Measurements from ENCODE around the gene LIMS2. TPM values are rescaled to one million over a fixed set of nuclear protein-coding genes. Genes with fewer than 3 reads are reported as not detected.

The LIMS2 gene
- total RNA-seq, 4 donors from 2014 or later = 86.1 to 111 (median 98.1) TPM

DNA sequence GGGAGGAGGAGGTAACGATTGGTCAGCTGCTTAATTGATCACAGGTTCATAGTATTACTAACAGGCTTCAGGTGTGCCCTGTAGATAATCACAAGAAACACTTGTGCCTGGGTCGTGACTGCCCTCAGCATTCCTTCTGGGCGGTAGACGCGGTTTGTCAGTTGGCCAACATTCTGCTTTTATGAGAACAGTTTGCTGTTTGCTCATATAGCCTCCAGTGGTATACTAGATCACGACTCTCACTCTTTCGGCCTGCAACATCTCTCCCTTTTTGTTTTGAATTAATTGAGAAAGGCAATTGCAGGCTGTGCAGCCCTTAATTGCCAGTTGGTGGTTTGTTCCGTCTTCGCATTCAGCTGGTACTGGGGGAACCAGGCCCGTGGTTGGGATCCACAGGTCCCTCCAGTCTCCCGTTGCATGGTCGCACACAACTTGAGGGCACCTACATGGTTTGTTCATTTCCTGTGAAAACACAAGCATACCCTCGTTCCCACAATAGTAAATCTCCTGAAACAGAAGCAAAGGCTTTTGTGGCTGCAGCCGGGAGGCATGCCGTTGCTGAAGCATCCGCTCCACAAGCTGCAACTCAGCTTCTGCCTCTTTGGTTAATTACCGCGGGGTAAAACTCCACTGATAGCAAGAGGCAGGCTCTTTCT is 59.7 kb downstream of the LIMS2 start:
- Histone ChIP-seq H3K36me3 (no peaks in the 10 kb centered on the region), H3K4me3 (no peak overlapping the region), H3K4me1 (no peaks in the 10 kb centered on the region), H3K27ac (no peak overlapping the region), H3K27me3 (no peaks in the 10 kb centered on the region), H3K9me3 (peaks cover 0 to 37% (median 0%) of the 10 kb centered on the region in 4 donors)
- DNase-seq (ENCODE audit: low spot score in 2 of 2) = no peak
- TF ChIP-seq, protein P1, sequence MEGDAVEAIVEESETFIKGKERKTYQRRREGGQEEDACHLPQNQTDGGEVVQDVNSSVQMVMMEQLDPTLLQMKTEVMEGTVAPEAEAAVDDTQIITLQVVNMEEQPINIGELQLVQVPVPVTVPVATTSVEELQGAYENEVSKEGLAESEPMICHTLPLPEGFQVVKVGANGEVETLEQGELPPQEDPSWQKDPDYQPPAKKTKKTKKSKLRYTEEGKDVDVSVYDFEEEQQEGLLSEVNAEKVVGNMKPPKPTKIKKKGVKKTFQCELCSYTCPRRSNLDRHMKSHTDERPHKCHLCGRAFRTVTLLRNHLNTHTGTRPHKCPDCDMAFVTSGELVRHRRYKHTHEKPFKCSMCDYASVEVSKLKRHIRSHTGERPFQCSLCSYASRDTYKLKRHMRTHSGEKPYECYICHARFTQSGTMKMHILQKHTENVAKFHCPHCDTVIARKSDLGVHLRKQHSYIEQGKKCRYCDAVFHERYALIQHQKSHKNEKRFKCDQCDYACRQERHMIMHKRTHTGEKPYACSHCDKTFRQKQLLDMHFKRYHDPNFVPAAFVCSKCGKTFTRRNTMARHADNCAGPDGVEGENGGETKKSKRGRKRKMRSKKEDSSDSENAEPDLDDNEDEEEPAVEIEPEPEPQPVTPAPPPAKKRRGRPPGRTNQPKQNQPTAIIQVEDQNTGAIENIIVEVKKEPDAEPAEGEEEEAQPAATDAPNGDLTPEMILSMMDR (IDR thresholded peaks at IDR 0.05) = no peak
- TF ChIP-seq POLR2A (IDR thresholded peaks at IDR 0.05) (no peak), EP300 (IDR thresholded peaks at IDR 0.05) (no peak)
- 58 to 61% methylated on average over 18 of the region's 18 CpGs for WGBS, 2 donors

DNA sequence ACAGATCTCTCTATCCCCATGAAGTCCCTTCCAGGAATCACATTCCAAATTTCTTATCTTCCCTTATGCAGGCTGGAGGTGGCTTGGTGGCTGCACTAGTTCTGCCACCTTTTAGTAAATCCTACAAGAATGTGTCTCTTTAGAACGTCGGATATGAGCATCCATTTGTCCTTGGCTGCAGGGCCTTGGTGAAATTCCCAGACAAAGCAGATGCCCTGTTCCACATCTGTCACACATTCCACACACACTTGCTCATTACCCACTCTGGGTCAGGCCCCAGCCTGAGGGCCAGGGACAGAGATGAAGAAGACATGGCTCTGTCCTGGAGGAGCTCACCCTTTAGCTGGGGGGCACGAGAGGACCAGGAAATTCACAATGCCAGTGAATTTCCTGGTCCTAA is 60.6 kb downstream of the LIMS2 start:
- DNase-seq (ENCODE audit: low spot score in 2 of 2) = peak in 1 of 2 donors; percentile 0
- no peaks in the 10 kb centered on the region for H3K4me1 ChIP-seq
- H3K9me3 ChIP-seq = peaks cover 0 to 41% (median 0%) of the 10 kb centered on the region in 4 donors
- no peak overlapping the region for H3K4me3 ChIP-seq
- H3K27ac ChIP-seq = no peak overlapping the region
- no peak for TF ChIP-seq POLR2A (IDR thresholded peaks at IDR 0.05)
- no peak for TF ChIP-seq EP300 (IDR thresholded peaks at IDR 0.05)
- H3K27me3 ChIP-seq = no peaks in the 10 kb centered on the region
- whole genome bisulfite sequencing, 2 donors = 68 to 69% methylated on average over 3 of the region's 3 CpGs
- H3K36me3 ChIP-seq = no peaks in the 10 kb centered on the region

DNA sequence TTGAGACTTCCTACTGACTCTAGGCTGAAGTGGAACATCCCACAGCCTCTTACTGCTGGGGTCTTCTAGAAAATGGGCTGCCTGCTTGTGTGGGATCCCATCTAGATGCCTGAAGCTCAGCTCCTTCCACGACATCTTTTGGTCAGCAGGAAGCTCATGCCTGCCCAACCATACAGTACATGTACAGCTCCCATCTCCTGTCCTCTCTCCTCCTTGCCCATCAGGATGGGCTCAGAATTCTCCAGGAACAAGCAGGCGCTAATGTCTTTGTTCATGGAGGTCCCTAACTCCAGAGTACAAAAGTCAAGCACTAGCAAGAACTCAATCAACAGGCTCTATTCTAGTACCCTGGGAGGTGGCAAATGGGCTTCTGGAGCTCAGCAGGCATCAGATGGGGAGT is 61.1 kb downstream of the LIMS2 start:
- whole genome bisulfite sequencing, 2 donors = 88 to 100% methylated on average over 2 of the region's 2 CpGs
- DNase-seq (ENCODE audit: low spot score in 2 of 2) = no peak
- Histone ChIP-seq H3K27ac (no peak overlapping the region), H3K36me3 (no peaks in the 10 kb centered on the region), H3K27me3 (no peaks in the 10 kb centered on the region), H3K4me3 (no peak overlapping the region), H3K9me3 (peaks cover 0 to 41% (median 0%) of the 10 kb centered on the region in 4 donors), H3K4me1 (no peaks in the 10 kb centered on the region)
- no peak for TF ChIP-seq EP300 (IDR thresholded peaks at IDR 0.05)
- TF ChIP-seq POLR2A (IDR thresholded peaks at IDR 0.05) = no peak
- TF ChIP-seq, protein P1 (IDR thresholded peaks at IDR 0.05) = no peak

DNA sequence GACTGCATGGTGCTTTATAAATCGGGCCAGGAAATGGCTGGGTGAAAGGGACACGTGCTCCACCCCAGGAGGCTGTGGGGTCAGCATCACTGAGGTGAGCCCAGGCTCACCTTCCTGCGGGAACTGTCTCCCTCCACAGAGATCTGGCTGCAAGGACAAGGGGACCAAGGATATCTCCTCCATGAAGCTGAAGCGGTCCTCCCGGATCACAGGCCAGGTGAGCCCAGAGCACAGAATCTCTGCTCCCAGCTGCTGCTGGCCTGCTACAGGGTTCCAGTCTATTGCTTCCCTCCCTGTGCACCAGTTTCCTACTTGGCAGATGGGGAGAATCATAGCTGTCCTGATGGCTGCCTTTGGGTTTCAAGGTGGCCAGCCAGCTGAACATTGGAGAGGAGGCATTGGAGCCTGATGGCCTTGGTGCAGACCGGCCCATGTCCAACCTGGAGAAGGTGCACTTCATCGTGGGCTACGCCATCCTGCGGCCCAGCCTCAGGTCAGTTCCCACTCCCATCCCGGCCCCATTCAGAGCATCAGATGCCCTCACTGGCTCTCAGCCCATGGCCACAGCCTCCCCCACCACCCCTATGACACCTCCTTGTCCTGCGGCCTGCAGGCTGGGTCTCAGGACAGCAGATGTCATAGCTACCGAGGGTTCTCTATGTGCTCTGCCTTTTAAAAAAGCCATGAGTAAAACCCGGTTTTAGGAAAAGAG is 63.1 kb downstream of the LIMS2 start:
- peaks cover 0 to 41% (median 0%) of the 10 kb centered on the region in 4 donors for H3K9me3 ChIP-seq
- H3K4me1 ChIP-seq = no peaks in the 10 kb centered on the region
- WGBS, 2 donors = 88 to 90% methylated on average over 12 to 13 of the region's 13 CpGs
- H3K27ac ChIP-seq = no peak overlapping the region
- DNase-seq (ENCODE audit: low spot score in 2 of 2) = no peak
- no peak overlapping the region for H3K4me3 ChIP-seq
- TF ChIP-seq, protein P1 (IDR thresholded peaks at IDR 0.05) = no peak
- no peak for TF ChIP-seq EP300 (IDR thresholded peaks at IDR 0.05)
- no peaks in the 10 kb centered on the region for H3K36me3 ChIP-seq
- no peaks in the 10 kb centered on the region for H3K27me3 ChIP-seq

DNA sequence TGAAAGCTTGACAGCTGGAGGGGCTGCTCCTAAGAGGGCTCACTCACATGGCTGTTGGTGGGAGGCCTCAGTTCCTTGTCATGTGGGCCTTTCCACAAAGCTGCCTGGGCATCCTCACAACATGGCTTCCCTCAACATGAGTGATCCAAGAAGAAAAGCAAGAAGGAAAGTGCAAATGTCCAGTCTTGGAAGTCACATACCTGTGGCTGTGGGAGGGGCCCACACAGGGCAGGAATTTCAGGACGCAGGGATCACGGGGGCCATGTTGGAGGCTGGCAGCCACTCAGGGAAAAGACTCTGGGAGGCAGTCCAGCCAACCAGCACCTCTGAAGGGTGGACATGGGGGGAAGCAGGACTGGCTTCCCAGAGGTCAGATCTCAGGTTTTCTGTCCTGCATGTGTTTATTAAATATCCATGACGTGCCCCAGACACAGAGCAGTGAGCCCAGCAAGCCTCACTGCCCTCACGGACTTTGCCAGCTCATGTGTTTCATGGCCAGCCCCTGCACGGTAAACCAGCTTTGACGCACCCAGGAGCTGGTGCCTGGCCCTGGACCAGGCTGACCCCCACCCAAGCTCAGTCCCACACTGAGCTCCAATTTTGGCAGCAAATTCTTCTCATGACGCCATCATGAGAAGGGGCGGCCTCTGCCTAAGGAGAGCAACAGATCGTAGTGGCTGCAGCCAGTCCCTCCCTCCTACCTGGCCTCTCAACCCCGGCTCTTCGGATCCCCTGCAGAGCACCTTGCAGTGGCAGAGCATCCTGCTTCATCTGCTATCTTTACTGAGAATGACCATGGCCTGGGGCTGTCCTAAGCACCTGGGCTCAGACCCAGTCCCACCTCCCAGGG is 64.0 kb downstream of the LIMS2 start:
- H3K4me3 ChIP-seq = no peak overlapping the region
- 90 to 93% methylated on average over 11 of the region's 11 CpGs for WGBS, 2 donors
- no peaks in the 10 kb centered on the region for H3K4me1 ChIP-seq
- peaks cover 0 to 41% (median 0%) of the 10 kb centered on the region in 4 donors for H3K9me3 ChIP-seq
- no peak overlapping the region for H3K27ac ChIP-seq
- H3K27me3 ChIP-seq = no peaks in the 10 kb centered on the region
- no peak for DNase-seq (ENCODE audit: low spot score in 2 of 2)
- no peaks in the 10 kb centered on the region for H3K36me3 ChIP-seq
- TF ChIP-seq POLR2A (IDR thresholded peaks at IDR 0.05) (no peak), EP300 (IDR thresholded peaks at IDR 0.05) (no peak)
- TF ChIP-seq, protein P1 (IDR thresholded peaks at IDR 0.05) = no peak

Measured in tibial nerve (tissue), 4 donors.